ENCODE measurements around the gene SLCO1C1. TPM values are rescaled to one million over a fixed set of nuclear protein-coding genes. Genes with fewer than 3 reads are reported as not detected.

The SLCO1C1 gene
- total RNA-seq (1 to 10 TPM in 3 of 4 donors, under 1 TPM in 1; 0.47 to 3.4 (median 2.2) TPM), polyA plus RNA-seq (0.54 TPM)
- long read RNA-seq, donor 1, partial matches to known transcripts = 0 of 1 reads
- long read RNA-seq, donor 1, other reads (novel, unspliced or antisense) = 0 of 1 reads
- long read RNA-seq, donor 2 = 0 reads
- long read RNA-seq, donor 3 = 0 reads
- long read RNA-seq, donor 4, partial matches to known transcripts = 0 of 1 reads
- long read RNA-seq, donor 4, other reads (novel, unspliced or antisense) = 0 of 1 reads

GRCh38 chr12:20695232-20695631, at the start of gene SLCO1C1:
TSS of gene SLCO1C1 (plus strand) at chr12:20695332. CDS start at chr12:20699577, 4,245 bp downstream.
- H3K4me3 ChIP-seq (ENCODE audit: low read length) = no peak within 1 kb of the TSS
- ATAC-seq (no peak), DNase-seq (peak in 2 of 3 donors; percentile 13 to 41)
- H3K4me1 ChIP-seq (ENCODE audit: control insufficient read depth, insufficient read depth, low read length) = no peaks in the 10 kb centered on the region
- intact Hi-C loops (cut with DNase I) = no loop called here
- no peaks in the 10 kb centered on the region for H3K27me3 ChIP-seq (ENCODE audit: control insufficient read depth, insufficient read depth)
- no peaks in the 10 kb centered on the region for H3K9me3 ChIP-seq (ENCODE audit: control insufficient read depth, low read length)
- no peak within 1 kb of the TSS for H3K27ac ChIP-seq (ENCODE audit: low read length)
- 34% methylated on average over 6 of the region's 6 CpGs for WGBS

GRCh38 chr12:20646239-20646827, 48.8 kb upstream of the SLCO1C1 start:
- 64% methylated on average over 3 of the region's 3 CpGs for WGBS
- no peaks in the 10 kb centered on the region for H3K27me3 ChIP-seq (ENCODE audit: control insufficient read depth, insufficient read depth)
- no peaks in the 10 kb centered on the region for H3K4me1 ChIP-seq (ENCODE audit: control insufficient read depth, insufficient read depth, low read length)
- no peaks in the 10 kb centered on the region for H3K9me3 ChIP-seq (ENCODE audit: control insufficient read depth, low read length)
- DNase-seq (no peak), ATAC-seq (peak; percentile 39 to 43)
- H3K27ac ChIP-seq (ENCODE audit: low read length) = no peak overlapping the region
- intact Hi-C loops (cut with DNase I) = no loop called here
- no peak overlapping the region for H3K4me3 ChIP-seq (ENCODE audit: low read length)

GRCh38 chr12:20653871-20654270, 41.3 kb upstream of the SLCO1C1 start:
- ATAC-seq (no peak), DNase-seq (no peak)
- intact Hi-C loops (cut with DNase I) = no loop called here
- Histone ChIP-seq H3K4me3 (ENCODE audit: low read length) (no peak overlapping the region), H3K4me1 (ENCODE audit: control insufficient read depth, insufficient read depth, low read length) (peaks cover 2% of the 10 kb centered on the region), H3K27me3 (ENCODE audit: control insufficient read depth, insufficient read depth) (no peaks in the 10 kb centered on the region), H3K9me3 (ENCODE audit: control insufficient read depth, low read length) (no peaks in the 10 kb centered on the region), H3K27ac (ENCODE audit: low read length) (no peak overlapping the region)
- WGBS = 89% methylated on average over 2 of the region's 2 CpGs

GRCh38 chr12:20656600-20656999, 38.5 kb upstream of the SLCO1C1 start:
- no peaks in the 10 kb centered on the region for H3K27me3 ChIP-seq (ENCODE audit: control insufficient read depth, insufficient read depth)
- H3K9me3 ChIP-seq (ENCODE audit: control insufficient read depth, low read length) = no peaks in the 10 kb centered on the region
- WGBS = 26% methylated on average over 1 of the region's 1 CpG
- intact Hi-C loops (cut with DNase I) = no loop called here
- H3K4me1 ChIP-seq (ENCODE audit: control insufficient read depth, insufficient read depth, low read length) = peaks cover 2% of the 10 kb centered on the region
- no peak for DNase-seq
- no peak for ATAC-seq
- no peak overlapping the region for H3K27ac ChIP-seq (ENCODE audit: low read length)
- no peak overlapping the region for H3K4me3 ChIP-seq (ENCODE audit: low read length)

- H3K27me3 ChIP-seq (ENCODE audit: control insufficient read depth, insufficient read depth) = no peaks in the 10 kb centered on the region
- no peak overlapping the region for H3K27ac ChIP-seq (ENCODE audit: low read length)
- H3K4me3 ChIP-seq (ENCODE audit: low read length) = no peak overlapping the region
- DNase-seq (no peak), ATAC-seq (no peak)
- peaks cover 2% of the 10 kb centered on the region for H3K4me1 ChIP-seq (ENCODE audit: control insufficient read depth, insufficient read depth, low read length)
- WGBS = 84% methylated on average over 2 of the region's 2 CpGs
- H3K9me3 ChIP-seq (ENCODE audit: control insufficient read depth, low read length) = no peaks in the 10 kb centered on the region
- intact Hi-C loops (cut with DNase I) = no loop called here
These were observed 37.6 kb upstream of the SLCO1C1 start for GRCh38 chr12:20657496-20657895.

- Histone ChIP-seq H3K4me3 (ENCODE audit: low read length) (no peak overlapping the region), H3K27me3 (ENCODE audit: control insufficient read depth, insufficient read depth) (no peaks in the 10 kb centered on the region), H3K27ac (ENCODE audit: low read length) (no peak overlapping the region), H3K4me1 (ENCODE audit: control insufficient read depth, insufficient read depth, low read length) (no peaks in the 10 kb centered on the region), H3K9me3 (ENCODE audit: control insufficient read depth, low read length) (no peaks in the 10 kb centered on the region)
- ATAC-seq (no peak), DNase-seq (no peak)
- intact Hi-C loops (cut with DNase I) = no loop called here
- 83% methylated on average over 4 of the region's 4 CpGs for WGBS
These were observed 13.8 kb upstream of the SLCO1C1 start for GRCh38 chr12:20681334-20681733.

GRCh38 chr12:20696181-20696905, 1.2 kb downstream of the SLCO1C1 start:
- Histone ChIP-seq H3K27ac (ENCODE audit: low read length) (no peak overlapping the region), H3K9me3 (ENCODE audit: control insufficient read depth, low read length) (no peaks in the 10 kb centered on the region), H3K4me1 (ENCODE audit: control insufficient read depth, insufficient read depth, low read length) (no peaks in the 10 kb centered on the region), H3K27me3 (ENCODE audit: control insufficient read depth, insufficient read depth) (no peaks in the 10 kb centered on the region), H3K4me3 (ENCODE audit: low read length) (peak overlapping the region; percentile 10)
- 52% methylated on average over 7 of the region's 7 CpGs for WGBS
- peak; percentile 56 to 75 for ATAC-seq
- DNase-seq = peak; percentile 60 to 70 (median 67)
- intact Hi-C loops (cut with DNase I) = no loop called here

- intact Hi-C loops (cut with DNase I) = no loop called here
- ATAC-seq = no peak
- H3K4me3 ChIP-seq (ENCODE audit: low read length) = no peak overlapping the region
These were observed 6.0 kb downstream of the SLCO1C1 start for GRCh38 chr12:20701106-20701505.

GRCh38 chr12:20704860-20705259, 9.7 kb downstream of the SLCO1C1 start:
- H3K27ac ChIP-seq (ENCODE audit: low read length) = no peak overlapping the region
- H3K4me1 ChIP-seq (ENCODE audit: control insufficient read depth, insufficient read depth, low read length) = no peaks in the 10 kb centered on the region
- H3K27me3 ChIP-seq (ENCODE audit: control insufficient read depth, insufficient read depth) = no peaks in the 10 kb centered on the region
- ATAC-seq (no peak), DNase-seq (no peak)
- intact Hi-C loops (cut with DNase I) = no loop called here
- no peaks in the 10 kb centered on the region for H3K9me3 ChIP-seq (ENCODE audit: control insufficient read depth, low read length)
- no peak overlapping the region for H3K4me3 ChIP-seq (ENCODE audit: low read length)
- 39% methylated on average over 6 of the region's 6 CpGs for WGBS

More at GRCh38 chr12:20701106-20701505, 6.0 kb downstream of the SLCO1C1 start:
- 86% methylated on average over 1 of the region's 1 CpG for WGBS
- Histone ChIP-seq H3K9me3 (ENCODE audit: control insufficient read depth, low read length) (no peaks in the 10 kb centered on the region), H3K4me1 (ENCODE audit: control insufficient read depth, insufficient read depth, low read length) (no peaks in the 10 kb centered on the region), H3K27ac (ENCODE audit: low read length) (no peak overlapping the region), H3K27me3 (ENCODE audit: control insufficient read depth, insufficient read depth) (no peaks in the 10 kb centered on the region)
- DNase-seq = no peak

- H3K4me1 ChIP-seq (ENCODE audit: control insufficient read depth, insufficient read depth, low read length) = no peaks in the 10 kb centered on the region
- no peak overlapping the region for H3K4me3 ChIP-seq (ENCODE audit: low read length)
- no peak overlapping the region for H3K27ac ChIP-seq (ENCODE audit: low read length)
- no peaks in the 10 kb centered on the region for H3K27me3 ChIP-seq (ENCODE audit: control insufficient read depth, insufficient read depth)
- ATAC-seq (no peak), DNase-seq (no peak)
- intact Hi-C loops (cut with DNase I) = no loop called here
- WGBS = 57% methylated on average over 3 of the region's 3 CpGs
- no peaks in the 10 kb centered on the region for H3K9me3 ChIP-seq (ENCODE audit: control insufficient read depth, low read length)
These were observed 16.7 kb downstream of the SLCO1C1 start for GRCh38 chr12:20711846-20712245.

- WGBS = 62% methylated on average over 2 of the region's 2 CpGs
- H3K4me3 ChIP-seq (ENCODE audit: low read length) = no peak overlapping the region
- H3K27me3 ChIP-seq (ENCODE audit: control insufficient read depth, insufficient read depth) = no peaks in the 10 kb centered on the region
- intact Hi-C loops (cut with DNase I) = no loop called here
- H3K4me1 ChIP-seq (ENCODE audit: control insufficient read depth, insufficient read depth, low read length) = no peaks in the 10 kb centered on the region
- no peak for ATAC-seq
- H3K9me3 ChIP-seq (ENCODE audit: control insufficient read depth, low read length) = no peaks in the 10 kb centered on the region
- no peak for DNase-seq
- H3K27ac ChIP-seq (ENCODE audit: low read length) = no peak overlapping the region
These were observed 20.9 kb downstream of the SLCO1C1 start for GRCh38 chr12:20716037-20716436.
